Omental fat pad (tissue), 4 donors: ENCODE results near the gene C2orf80. TPM values are rescaled to one million over a fixed set of nuclear protein-coding genes. Genes with fewer than 3 reads are reported as not detected.
"Not testable (repeated sequence)": the region's sequence is repeated elsewhere in the genome, so short reads cannot be mapped to it uniquely, and the experiment has no call there.

Source experiments
- ATAC-seq: fragments of 150-250 bp; one replicate; pipeline ENCODE4 v1.9.1; 2016; ENCODE audit warnings: mild to moderate bottlenecking, moderate library complexity; ENCODE audit not compliant: low FRiP score
- DNase-seq: peaks from one replicate; pipeline ENCODE4 v3.0.0-alpha.2; 2019; ENCODE audit warnings: low spot score
- total RNA-seq, 4 donors: library from RNA; depleted of rRNA; stranded (reverse); fragments of >200 nt; gene quantifications; one replicate each; pipeline ENCODE4 v1.1.0, GENCODE V29; 2016
- TF ChIP-seq, protein P1 (sequence below), 3 donors: fragments of 450-650 bp; IDR thresholded peaks; one replicate each; pipeline ENCODE4 v1.5.1; 2016 to 2017; ENCODE audit warnings: antibody characterized with exemption in 3 of 3, mild to moderate bottlenecking in 3 of 3, moderate library complexity in 2 of 3

Gene C2orf80
- total RNA-seq, 4 donors from 2014 or later, result not detected

DNA sequence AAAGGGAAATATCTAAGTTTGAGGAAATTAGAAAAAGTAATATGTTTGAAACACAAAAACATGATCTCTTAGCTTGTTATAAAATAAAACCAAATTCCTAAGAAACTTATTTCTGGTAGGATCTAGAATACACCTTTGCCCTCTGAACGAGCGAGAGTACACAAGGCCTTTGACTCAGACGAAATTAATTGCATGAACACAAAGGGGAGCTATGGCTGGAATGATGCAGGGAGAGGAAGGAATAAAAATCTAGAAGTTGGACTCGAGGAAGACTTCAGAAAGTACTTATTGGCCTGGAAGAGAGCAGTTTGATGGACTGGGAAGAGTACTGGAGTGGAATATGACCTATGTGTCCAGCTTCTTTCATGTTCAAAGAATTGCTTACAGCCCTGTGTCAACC lies 64.6 kb downstream of the C2orf80 start:
- ATAC-seq (no peak), DNase-seq (no peak)
- TF ChIP-seq, protein P1, sequence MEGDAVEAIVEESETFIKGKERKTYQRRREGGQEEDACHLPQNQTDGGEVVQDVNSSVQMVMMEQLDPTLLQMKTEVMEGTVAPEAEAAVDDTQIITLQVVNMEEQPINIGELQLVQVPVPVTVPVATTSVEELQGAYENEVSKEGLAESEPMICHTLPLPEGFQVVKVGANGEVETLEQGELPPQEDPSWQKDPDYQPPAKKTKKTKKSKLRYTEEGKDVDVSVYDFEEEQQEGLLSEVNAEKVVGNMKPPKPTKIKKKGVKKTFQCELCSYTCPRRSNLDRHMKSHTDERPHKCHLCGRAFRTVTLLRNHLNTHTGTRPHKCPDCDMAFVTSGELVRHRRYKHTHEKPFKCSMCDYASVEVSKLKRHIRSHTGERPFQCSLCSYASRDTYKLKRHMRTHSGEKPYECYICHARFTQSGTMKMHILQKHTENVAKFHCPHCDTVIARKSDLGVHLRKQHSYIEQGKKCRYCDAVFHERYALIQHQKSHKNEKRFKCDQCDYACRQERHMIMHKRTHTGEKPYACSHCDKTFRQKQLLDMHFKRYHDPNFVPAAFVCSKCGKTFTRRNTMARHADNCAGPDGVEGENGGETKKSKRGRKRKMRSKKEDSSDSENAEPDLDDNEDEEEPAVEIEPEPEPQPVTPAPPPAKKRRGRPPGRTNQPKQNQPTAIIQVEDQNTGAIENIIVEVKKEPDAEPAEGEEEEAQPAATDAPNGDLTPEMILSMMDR (IDR thresholded peaks at IDR 0.05), result no peak

DNA sequence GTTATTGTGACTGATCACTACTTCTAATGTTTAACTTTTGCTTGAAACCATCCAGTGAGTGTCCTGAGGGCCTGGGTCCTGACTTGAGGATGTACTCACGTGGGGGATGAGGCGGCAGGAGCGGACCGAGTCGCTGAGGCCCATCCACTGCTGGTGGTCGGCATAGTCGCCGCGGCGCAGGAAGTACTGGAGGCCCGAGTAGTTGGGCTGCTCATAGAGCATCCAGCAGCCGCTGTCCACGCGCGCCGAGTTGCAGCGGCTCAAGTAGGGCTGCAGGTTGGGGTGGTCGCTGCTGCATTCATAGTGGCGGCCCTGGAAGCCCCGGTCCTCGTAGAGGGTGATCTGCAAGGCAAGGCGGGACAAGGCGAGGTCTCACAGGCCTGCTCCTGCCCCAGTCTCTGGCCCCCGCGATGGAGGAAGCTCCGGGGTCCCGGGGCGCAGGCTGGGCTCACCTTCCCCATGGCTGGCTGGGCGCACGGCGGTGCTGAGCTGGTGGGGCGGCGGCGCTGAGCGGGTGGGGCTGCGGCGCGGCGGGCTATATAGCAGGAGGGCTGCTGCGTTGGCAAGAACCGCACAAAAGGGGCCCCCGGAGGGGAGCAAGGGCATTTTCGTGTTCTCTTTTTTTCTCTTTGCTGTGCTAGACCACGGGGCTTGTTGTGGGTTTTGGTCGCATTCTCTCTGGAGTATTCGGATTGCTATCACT lies 65.7 kb downstream of the C2orf80 start, which contains the start of gene CRYGD:
Gene CRYGD (minus strand): TSS at position 512 of the 703 bp plus-strand sequence. CDS start 51 bp downstream, at position 461.
- ATAC-seq, DNase-seq: not testable (repeated sequence)

DNA sequence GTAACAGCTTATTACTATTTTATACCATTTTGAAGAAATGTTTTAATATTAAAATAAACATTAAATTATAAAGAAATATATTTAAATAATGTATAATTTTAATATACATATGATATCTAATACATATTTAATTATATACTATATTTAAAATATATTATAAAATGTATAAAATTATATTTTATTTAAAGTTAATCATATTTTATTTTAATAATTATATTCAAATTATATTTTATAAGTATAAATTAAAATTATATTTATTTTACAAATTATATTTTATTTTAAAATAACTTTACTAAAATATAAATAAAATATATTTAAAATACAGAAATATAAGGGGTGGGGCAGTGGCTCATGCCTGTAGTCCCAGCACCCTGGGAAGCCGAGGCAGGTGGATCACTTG lies 67.6 kb downstream of the C2orf80 start:
- DNase-seq (no peak), ATAC-seq (no peak)
- TF ChIP-seq, protein P1 (IDR thresholded peaks at IDR 0.05), result no peak

DNA sequence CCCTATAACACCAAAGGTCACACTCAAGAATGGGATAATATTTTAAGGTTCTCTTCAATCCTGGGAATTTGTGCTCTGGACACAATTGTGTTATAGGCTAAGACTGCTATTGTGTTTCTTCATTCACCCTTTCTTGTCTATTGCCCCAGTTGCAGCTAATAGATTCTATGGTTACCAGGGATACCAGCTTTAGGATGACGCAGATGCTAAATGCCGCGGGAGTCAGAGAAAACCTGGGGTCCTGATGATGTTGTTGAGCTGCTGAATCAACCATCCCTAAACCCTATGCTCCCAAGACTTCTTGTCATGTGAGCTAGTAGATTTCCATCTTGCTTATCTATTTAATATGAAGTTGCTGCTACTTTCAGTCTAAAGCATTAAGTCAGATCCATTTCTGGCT lies 70.9 kb downstream of the C2orf80 start:
- no peak for ATAC-seq
- TF ChIP-seq, protein P1 (IDR thresholded peaks at IDR 0.05), result no peak
- DNase-seq, result no peak

DNA sequence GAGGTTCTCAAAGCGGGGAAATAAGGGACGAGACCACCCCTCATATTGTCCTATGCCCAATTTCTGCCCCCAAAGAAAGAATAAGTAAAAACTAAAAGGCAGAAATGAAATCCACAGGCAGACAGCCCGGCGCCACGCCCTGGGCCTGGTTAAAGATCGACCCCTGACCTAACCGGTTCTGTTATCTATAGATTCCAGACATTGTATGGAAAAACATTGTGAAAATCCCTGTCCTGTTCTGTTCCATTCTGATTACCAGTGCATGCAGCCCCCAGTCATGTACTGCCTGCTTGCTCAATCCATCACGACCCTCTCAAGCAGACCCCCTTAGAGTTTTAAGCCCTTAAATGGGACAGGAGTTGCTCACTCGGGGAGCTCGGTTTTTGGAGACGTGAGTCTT lies 72.4 kb downstream of the C2orf80 start:
- not testable (repeated sequence) for DNase-seq, ATAC-seq

Other genes starting within 250 kb of the C2orf80 start
- gene PLEKHM3, start 164.5 kb downstream of the C2orf80 start, total RNA-seq, result 10 to 100 TPM; 14.1 to 31.4 (median 24.2) TPM
- not detected for gene CRYGD, start 65.5 kb downstream of the C2orf80 start, total RNA-seq
- gene CRYGC, start 60.2 kb downstream of the C2orf80 start, total RNA-seq, result not detected
- gene CRYGB, start 43.9 kb downstream of the C2orf80 start, total RNA-seq, result not detected
- not detected for gene CRYGA, start 26.4 kb downstream of the C2orf80 start, total RNA-seq
- 100 to 1,000 TPM; 111 to 170 (median 125) TPM for gene IDH1, start 65.0 kb upstream of the C2orf80 start, total RNA-seq
- 10 to 100 TPM; 27.1 to 39.2 (median 35.1) TPM for gene PIKFYVE, start 76.2 kb upstream of the C2orf80 start, total RNA-seq
- gene PTH2R, start 216.8 kb upstream of the C2orf80 start, total RNA-seq, result under 1 TPM in 1 of 4 donors, not detected in 3; 0.28 TPM